T-cell (primary cell): ENCODE measurements around the gene SEC11C. TPM values are rescaled to one million over a fixed set of nuclear protein-coding genes. Genes with fewer than 3 reads are reported as not detected.

Source experiments
- ATAC-seq, 4 experiments: fragments of 200-7000 bp in 3 of 4; fragments of 150-1000 bp in 1 of 4; cut with Tn5 transposase; replicated peaks in 1 of 4; 1 replicate in 3 of 4; 2 replicates in 1 of 4; pipeline ENCODE4 v1.10.0; 2021; ENCODE audit warnings: moderate library complexity in 3 of 4, mild to moderate bottlenecking in 2 of 4, moderate number of reproducible peaks in 1 of 4
- CTCF ChIA-PET, 2 donors: fragments of 300-600 bp; sonication (Branson Sonifier 250); formaldehyde crosslinking; loops; one replicate each; lab custom pipeline; 2022; ENCODE audit warnings: antibody characterized with exemption in 2 of 2; lab: Charles Lee
- POLR2A ChIA-PET, 2 donors: fragments of 300-600 bp; sonication (Branson Sonifier 250); formaldehyde crosslinking; loops; one replicate each; lab custom pipeline; 2022; ENCODE audit warnings: antibody characterized with exemption in 2 of 2; lab: Charles Lee
- DNase-seq, 35 experiments: peaks; one replicate each; pipeline versions ENCODE4 v3.0.0 to v3.0.0-alpha.2; 2013 to 2023
- H3K27ac ChIP-seq: one replicate; pipeline ENCODE4 v1.5.1; 2013; ENCODE audit warnings: low read length
- H3K27me3 ChIP-seq, 2 experiments: replicated peaks in 1 of 2; 1 replicate in 1 of 2; 2 replicates in 1 of 2; pipeline versions ENCODE4 v1.6.1 to v1.7.0; 2013; ENCODE audit warnings: low read length in 1 of 2, mixed read lengths in 1 of 2; ENCODE audit not compliant: control insufficient read depth in 2 of 2, insufficient read depth in 2 of 2; ENCODE audit errors: extremely low read depth in 1 of 2
- H3K36me3 ChIP-seq, 2 donors: 1 replicate in 1 of 2; 2 replicates in 1 of 2; pipeline versions ENCODE4 v1.6.1 to v1.7.0; 2013; ENCODE audit warnings: low read length in 1 of 2; ENCODE audit not compliant: control insufficient read depth in 2 of 2, insufficient read depth in 1 of 2; ENCODE audit errors: extremely low read depth in 1 of 2
- H3K4me1 ChIP-seq, 2 experiments: 1 replicate in 1 of 2; 2 replicates in 1 of 2; pipeline versions ENCODE4 v1.6.1 to v1.7.0; 2013; ENCODE audit warnings: low read length in 2 of 2, mixed read lengths in 1 of 2; ENCODE audit not compliant: insufficient read depth in 2 of 2, control insufficient read depth in 1 of 2; ENCODE audit errors: extremely low read depth in 1 of 2
- H3K4me3 ChIP-seq, 2 donors: 1 replicate in 1 of 2; 2 replicates in 1 of 2; pipeline versions ENCODE4 v1.5.1 to v1.7.0; 2013; ENCODE audit warnings: mild to moderate bottlenecking in 2 of 2, low read length in 1 of 2, moderate library complexity in 1 of 2; ENCODE audit not compliant: control insufficient read depth in 1 of 2; ENCODE audit errors: extremely low read depth in 1 of 2
- H3K9me3 ChIP-seq: 2 replicates; pipeline ENCODE4 v1.7.0; 2013
- H3K27ac Mint-ChIP-seq, 2 donors: one replicate each; pipeline ENCODE4 v1.8.0; 2020 to 2021; ENCODE audit warnings: mild to moderate bottlenecking in 2 of 2, mixed read lengths in 2 of 2
- H3K27me3 Mint-ChIP-seq, 2 donors: one replicate each; pipeline ENCODE4 v1.8.0; 2021 to 2022; ENCODE audit warnings: mixed read lengths in 2 of 2
- H3K36me3 Mint-ChIP-seq: one replicate; pipeline ENCODE4 v1.8.0; 2021; ENCODE audit warnings: mixed read lengths
- H3K4me1 Mint-ChIP-seq, 3 donors: one replicate each; pipeline ENCODE4 v1.8.0; 2020 to 2022; ENCODE audit warnings: mixed read lengths in 3 of 3, mild to moderate bottlenecking in 1 of 3
- H3K4me3 Mint-ChIP-seq, 3 donors: one replicate each; pipeline ENCODE4 v1.8.0; 2020 to 2022; ENCODE audit warnings: mild to moderate bottlenecking in 3 of 3, mixed read lengths in 3 of 3, moderate library complexity in 3 of 3
- H3K9me3 Mint-ChIP-seq, 3 donors: one replicate each; pipeline ENCODE4 v1.8.0; 2020 to 2022; ENCODE audit warnings: mixed read lengths in 3 of 3
- WGBS: methylation state at CpG from one replicate; pipeline ENCODE4 v1.1.5; 2013; ENCODE audit warnings: missing lambda C conversion rate; ENCODE audit not compliant: insufficient coverage; 5-methylcytosine and 5-hydroxymethylcytosine counted together
- total RNA-seq, 35 experiments: library from RNA in 6 of 35; stranded (reverse) in 6 of 35; fragments of 120-200 nt in 1 of 35; gene quantifications; one replicate each; pipeline versions ENCODE4 v1.2.1 to v1.2.4 and lab custom pipeline; 2013 to 2026

SEC11C gene
- total RNA-seq, 5 donors from 2014 or later (not counting 1 experiment from before 2014, with no cell fraction given), result 44.9 to 64.6 (median 51.0) TPM

DNA sequence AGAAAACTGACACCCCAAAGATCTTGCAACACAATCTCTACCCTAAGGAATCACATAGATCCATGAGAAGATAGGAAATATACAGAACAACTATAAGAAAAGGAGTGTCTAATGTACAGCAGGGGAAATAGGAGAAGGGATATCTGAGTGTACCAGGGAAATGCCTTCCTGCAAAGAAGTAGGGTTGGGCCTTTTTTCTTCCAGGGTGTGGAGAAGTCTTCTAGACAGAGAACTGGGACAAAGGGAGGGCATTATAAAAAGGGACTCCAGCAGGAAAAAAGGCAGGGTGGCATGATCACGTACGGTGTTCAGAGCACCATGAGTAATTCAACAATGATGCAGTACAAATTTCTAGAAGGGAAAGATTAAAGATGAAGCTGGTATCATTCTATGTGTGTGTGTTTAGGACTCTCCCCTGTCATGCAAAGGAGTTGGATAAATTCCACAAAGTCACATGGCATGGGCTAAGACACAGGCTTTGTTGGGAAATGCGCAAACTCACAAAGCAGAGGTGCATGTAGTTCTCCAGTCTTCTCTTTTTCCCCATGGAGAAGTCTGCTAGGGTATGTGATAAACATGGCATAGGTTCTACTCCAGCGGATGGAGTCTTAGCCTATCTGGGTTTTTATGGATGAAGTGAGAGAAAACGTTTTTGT is 6.7 kb upstream of the SEC11C start:
- no peaks in the 10 kb centered on the region for H3K36me3 Mint-ChIP-seq
- no peaks in the 10 kb centered on the region for H3K9me3 Mint-ChIP-seq
- H3K4me3 Mint-ChIP-seq, result no peak overlapping the region
- H3K36me3 ChIP-seq, result no peaks in the 10 kb centered on the region
- DNase-seq, result no peak
- no peaks in the 10 kb centered on the region for H3K4me1 Mint-ChIP-seq
- ChIA-PET CTCF (no interaction called here), POLR2A (interaction anchor here in 1 of 2 donors (0.5 to 0.6 kb wide), 2 partner anchors 8 to 21 kb away, joined by 3 to 4 read pairs; no protein-coding TSS in a partner anchor)
- no peak overlapping the region for H3K27ac ChIP-seq
- no peaks in the 10 kb centered on the region for H3K9me3 ChIP-seq
- WGBS, result 75% methylated on average over 5 of the region's 5 CpGs
- no peak overlapping the region for H3K27ac Mint-ChIP-seq
- no peak overlapping the region for H3K4me3 ChIP-seq
- H3K27me3 Mint-ChIP-seq, result peaks cover 56 to 66% of the 10 kb centered on the region in 2 donors
- H3K4me1 ChIP-seq, result no peaks in the 10 kb centered on the region
- peaks cover 4 to 12% of the 10 kb centered on the region in 2 experiments for H3K27me3 ChIP-seq
- ATAC-seq, result no peak

DNA sequence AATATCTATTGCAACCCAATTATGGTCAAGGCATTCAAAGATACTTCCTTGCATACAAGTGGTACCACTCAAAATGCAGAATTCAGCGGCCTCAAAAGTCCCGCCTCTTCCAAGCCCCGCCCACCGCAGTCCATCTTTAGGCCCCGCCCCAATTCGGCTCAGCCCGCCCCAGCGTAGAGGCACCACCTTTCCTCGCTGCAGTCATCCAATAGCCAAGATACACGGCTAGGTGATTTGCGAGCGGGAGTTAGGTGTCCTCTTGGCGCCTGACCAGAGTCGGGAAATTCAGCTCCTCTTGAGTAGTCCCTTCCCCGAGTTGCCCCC is 431 bp upstream of the SEC11C start:
- H3K4me1 Mint-ChIP-seq, result peaks cover 38 to 45% (median 42%) of the 10 kb centered on the region in 3 donors
- H3K27ac ChIP-seq, result peak overlapping the region; percentile 96
- ATAC-seq, result peak; percentile 86 to 92 (median 88)
- H3K4me3 ChIP-seq, result peak overlapping the region; percentile 81 to 96
- H3K27me3 ChIP-seq, result no peaks in the 10 kb centered on the region
- DNase-seq, result peak; percentile 84 to 96 (median 91)
- peaks cover 16 to 21% of the 10 kb centered on the region in 2 experiments for H3K4me1 ChIP-seq
- 0% methylated on average over 14 of the region's 15 CpGs for WGBS
- H3K4me3 Mint-ChIP-seq, result peak overlapping the region; percentile 90 to 92 (median 90)
- H3K27ac Mint-ChIP-seq, result peak overlapping the region; percentile 100
- ChIA-PET POLR2A (interaction anchor here in 1 of 2 donors (0.6 to 0.7 kb wide), 2 partner anchors 12 to 468 kb away, joined by 3 to 4 read pairs; partner anchors contain the start of gene MALT1), CTCF (no interaction called here)
- H3K27me3 Mint-ChIP-seq, result peaks cover 12 to 15% of the 10 kb centered on the region in 2 donors
- no peaks in the 10 kb centered on the region for H3K9me3 Mint-ChIP-seq
- no peaks in the 10 kb centered on the region for H3K36me3 ChIP-seq
- no peaks in the 10 kb centered on the region for H3K9me3 ChIP-seq
- H3K36me3 Mint-ChIP-seq, result no peaks in the 10 kb centered on the region

DNA sequence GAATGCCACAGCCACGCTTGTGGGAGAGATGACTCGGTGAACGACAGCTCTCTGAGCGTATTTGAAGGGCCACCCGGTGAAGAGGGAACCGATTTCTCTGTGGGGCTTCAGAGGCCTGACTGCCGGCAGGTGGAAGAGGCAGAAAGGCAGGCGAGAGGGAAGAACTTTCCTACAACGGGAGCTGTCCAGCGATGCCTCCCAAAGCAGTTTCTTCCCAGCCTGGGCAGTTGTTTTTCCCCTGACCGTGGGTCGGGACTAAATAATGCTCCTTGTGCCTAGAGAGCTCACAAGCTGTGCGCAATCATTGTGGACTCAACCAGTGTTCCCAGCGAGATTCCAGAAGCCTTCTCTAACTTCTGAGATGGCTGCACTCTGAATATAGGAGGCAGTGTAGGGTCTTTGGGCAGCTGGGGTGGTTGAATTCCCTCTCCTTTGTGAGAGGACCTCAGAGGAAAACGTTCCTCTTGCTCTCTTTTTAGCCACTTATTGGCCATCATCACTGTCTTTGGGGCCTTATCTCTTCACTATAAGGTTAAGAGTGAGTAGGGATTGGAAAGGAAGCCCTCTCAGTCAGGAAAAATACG is 710 bp downstream of the SEC11C start:
- no peaks in the 10 kb centered on the region for H3K9me3 Mint-ChIP-seq
- WGBS, result 1% methylated on average over 13 of the region's 16 CpGs
- no peak for ATAC-seq
- peaks cover 45 to 51% (median 49%) of the 10 kb centered on the region in 3 donors for H3K4me1 Mint-ChIP-seq
- peak in 3 of 35 experiments; percentile 2 to 9 (median 7) for DNase-seq
- no peaks in the 10 kb centered on the region for H3K36me3 Mint-ChIP-seq
- H3K4me3 Mint-ChIP-seq, result peak overlapping the region; percentile 90 to 92 (median 90)
- Histone ChIP-seq H3K27me3 (no peaks in the 10 kb centered on the region), H3K4me3 (peak overlapping the region; percentile 81 to 96), H3K4me1 (peaks cover 16 to 21% of the 10 kb centered on the region in 2 experiments), H3K27ac (peak overlapping the region; percentile 96), H3K36me3 (no peaks in the 10 kb centered on the region), H3K9me3 (no peaks in the 10 kb centered on the region)
- peaks cover 4 to 9% of the 10 kb centered on the region in 2 donors for H3K27me3 Mint-ChIP-seq
- CTCF ChIA-PET, result interaction anchor here in 1 of 2 donors (0.6 kb wide), 1 partner anchor 1097 kb away, joined by 3 read pairs; no protein-coding TSS in a partner anchor
- H3K27ac Mint-ChIP-seq, result peak overlapping the region; percentile 100
- POLR2A ChIA-PET, result no interaction called here

DNA sequence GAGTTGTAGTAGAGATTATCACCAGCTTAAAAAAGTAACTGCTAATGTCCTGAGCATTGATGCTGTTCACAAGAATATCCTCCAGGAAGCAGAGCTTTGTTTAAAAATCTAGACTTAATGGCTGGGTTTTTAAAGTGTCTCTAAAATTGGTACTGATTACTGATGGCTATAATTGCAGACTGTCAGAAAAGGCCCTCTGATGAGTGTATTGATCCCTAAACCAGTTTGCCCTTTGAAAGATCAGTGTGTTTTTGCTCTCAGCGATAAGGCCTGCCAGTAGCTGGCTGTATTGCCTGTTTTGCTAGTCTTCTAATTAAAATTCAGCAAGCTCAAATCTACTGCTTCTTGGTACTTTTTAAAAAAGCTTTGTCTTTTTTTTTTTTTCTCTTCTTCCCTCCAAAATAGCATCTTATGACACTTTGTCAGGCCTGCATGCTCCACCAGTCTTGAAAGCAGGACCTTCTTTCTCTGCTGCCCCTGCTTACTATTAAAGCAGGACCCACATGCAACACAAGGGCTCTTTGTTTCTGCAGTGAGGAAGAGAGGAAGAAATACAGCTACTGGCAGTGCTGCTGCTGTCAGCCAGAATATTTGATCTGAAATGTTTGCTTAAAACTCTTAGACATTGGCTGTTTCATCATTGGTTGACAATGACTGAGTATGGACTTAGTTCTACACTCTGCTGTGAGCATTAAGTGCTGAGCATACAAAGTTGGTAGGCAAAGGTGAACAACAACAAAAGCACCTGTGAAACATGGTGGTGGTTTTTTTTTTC is 1.8 kb downstream of the SEC11C start:
- peaks cover 16 to 21% of the 10 kb centered on the region in 2 experiments for H3K4me1 ChIP-seq
- no peaks in the 10 kb centered on the region for H3K27me3 ChIP-seq
- peaks cover 7% of the 10 kb centered on the region for H3K36me3 Mint-ChIP-seq
- H3K4me1 Mint-ChIP-seq, result peaks cover 56 to 62% (median 59%) of the 10 kb centered on the region in 3 donors
- no peak overlapping the region for H3K27ac ChIP-seq
- H3K36me3 ChIP-seq, result no peaks in the 10 kb centered on the region
- CTCF ChIA-PET, result interaction anchor here (0.6 to 0.8 kb wide), 3 partner anchors 16 to 563 kb away, joined by 3 to 6 read pairs (median 6); no protein-coding TSS in a partner anchor
- WGBS, result 40% methylated on average over 1 of the region's 1 CpG
- H3K27ac Mint-ChIP-seq, result peak overlapping the region in 1 of 2 donors; percentile 100
- H3K4me3 ChIP-seq, result no peak overlapping the region
- H3K4me3 Mint-ChIP-seq, result peak overlapping the region; percentile 90 to 92 (median 90)
- peaks cover 0 to 2% of the 10 kb centered on the region in 2 donors for H3K27me3 Mint-ChIP-seq
- POLR2A ChIA-PET, result interaction anchor here in 1 of 2 donors (0.6 kb wide), 3 partner anchors 8 to 469 kb away, joined by 3 to 5 read pairs (median 3); no protein-coding TSS in a partner anchor
- H3K9me3 Mint-ChIP-seq, result no peaks in the 10 kb centered on the region
- ATAC-seq, result no peak
- DNase-seq, result peak in 1 of 35 experiments; percentile 18
- no peaks in the 10 kb centered on the region for H3K9me3 ChIP-seq

DNA sequence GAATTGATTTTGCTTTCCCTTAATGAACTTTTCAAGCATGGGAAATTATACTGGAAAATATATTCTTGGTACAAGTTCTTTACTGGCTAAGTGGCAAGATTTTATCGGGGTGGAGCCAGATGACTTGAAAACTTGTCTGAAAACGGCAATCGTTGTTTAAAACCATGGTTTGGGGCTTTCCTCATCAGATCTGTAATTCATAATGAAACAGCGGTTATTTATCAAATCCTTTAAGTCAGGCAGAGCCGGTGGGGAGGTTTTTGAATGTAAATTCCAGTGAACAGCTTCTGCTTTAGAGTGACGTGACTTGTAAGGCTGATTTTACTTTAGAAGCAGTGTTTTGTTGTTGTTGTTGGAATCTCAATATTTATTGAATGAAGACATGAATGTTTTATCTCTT is 2.6 kb downstream of the SEC11C start:
- H3K4me3 ChIP-seq, result no peak overlapping the region
- Mint-ChIP-seq H3K27ac (peak overlapping the region; percentile 12 to 65), H3K4me1 (peaks cover 57 to 66% (median 63%) of the 10 kb centered on the region in 3 donors), H3K27me3 (no peaks in the 10 kb centered on the region), H3K4me3 (peak overlapping the region; percentile 90 to 92 (median 90)), H3K9me3 (no peaks in the 10 kb centered on the region), H3K36me3 (peaks cover 9% of the 10 kb centered on the region)
- no peaks in the 10 kb centered on the region for H3K36me3 ChIP-seq
- 27% methylated on average over 4 of the region's 6 CpGs for WGBS
- no peaks in the 10 kb centered on the region for H3K27me3 ChIP-seq
- peaks cover 16 to 21% of the 10 kb centered on the region in 2 experiments for H3K4me1 ChIP-seq
- POLR2A ChIA-PET, result interaction anchor here in 1 of 2 donors (0.6 kb wide), 1 partner anchor 8 kb away, joined by 3 read pairs; no protein-coding TSS in a partner anchor
- CTCF ChIA-PET, result no interaction called here
- ATAC-seq (no peak), DNase-seq (peak in 1 of 35 experiments; percentile 27)
- no peaks in the 10 kb centered on the region for H3K9me3 ChIP-seq
- H3K27ac ChIP-seq, result no peak overlapping the region
